A549 (cell line): ENCODE data around the gene KRTAP16-1.

Experiments
- EP300 ChIP-seq, 2 experiments: fragments of >200 bp; sonication (Bioruptor Twin); formaldehyde crosslinking; IDR thresholded peaks; 2 replicates in 1 of 2; 3 replicates in 1 of 2; pipeline ENCODE4 v1.6.1; 2016 to 2017
- POLR2A ChIP-seq: IDR thresholded peaks from 2 replicates; pipeline ENCODE4 v1.6.1; 2012; ENCODE audit warnings: mild to moderate bottlenecking, low read length
- RFX5 ChIP-seq: fragments of 450-650 bp; IDR thresholded peaks from 2 replicates; pipeline ENCODE4 v1.7.1; 2014; ENCODE audit warnings: antibody characterized with exemption, mild to moderate bottlenecking, moderate library complexity
- TF ChIP-seq, protein P1 (sequence below): fragments of >200 bp; sonication (Bioruptor Twin); formaldehyde crosslinking; IDR thresholded peaks from 3 replicates; pipeline ENCODE4 v1.5.1; 2016
- TF ChIP-seq, protein P2 (sequence below): fragments of 450-650 bp; IDR thresholded peaks from 2 replicates; pipeline ENCODE4 v1.6.1; 2014; ENCODE audit warnings: antibody characterized with exemption
- TF ChIP-seq, protein P3 (sequence below): fragments of 150-350 bp; IDR thresholded peaks from 2 replicates; pipeline ENCODE4 v1.6.1; 2014; ENCODE audit warnings: low read depth, mild to moderate bottlenecking, low read length

DNA sequence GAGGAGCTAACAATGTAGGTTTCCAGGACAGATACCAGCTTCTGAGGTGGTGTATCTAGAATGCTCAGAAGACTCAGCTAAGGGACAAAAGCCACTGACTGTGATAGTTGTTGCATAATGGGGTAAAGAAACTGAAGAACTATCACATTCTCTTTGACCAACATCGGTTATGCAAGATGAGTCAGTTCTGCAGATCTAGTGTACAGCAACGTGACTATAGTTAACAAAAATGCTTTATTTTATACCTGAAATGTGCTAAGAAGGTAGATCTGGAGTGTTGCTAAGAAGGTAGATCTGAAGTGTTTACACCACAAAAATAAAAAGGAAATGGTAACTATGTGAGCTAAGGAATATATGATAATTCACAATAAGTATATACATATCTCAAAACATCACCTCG, 41.4 kb downstream of the KRTAP16-1 start:
- TF ChIP-seq, protein P1, sequence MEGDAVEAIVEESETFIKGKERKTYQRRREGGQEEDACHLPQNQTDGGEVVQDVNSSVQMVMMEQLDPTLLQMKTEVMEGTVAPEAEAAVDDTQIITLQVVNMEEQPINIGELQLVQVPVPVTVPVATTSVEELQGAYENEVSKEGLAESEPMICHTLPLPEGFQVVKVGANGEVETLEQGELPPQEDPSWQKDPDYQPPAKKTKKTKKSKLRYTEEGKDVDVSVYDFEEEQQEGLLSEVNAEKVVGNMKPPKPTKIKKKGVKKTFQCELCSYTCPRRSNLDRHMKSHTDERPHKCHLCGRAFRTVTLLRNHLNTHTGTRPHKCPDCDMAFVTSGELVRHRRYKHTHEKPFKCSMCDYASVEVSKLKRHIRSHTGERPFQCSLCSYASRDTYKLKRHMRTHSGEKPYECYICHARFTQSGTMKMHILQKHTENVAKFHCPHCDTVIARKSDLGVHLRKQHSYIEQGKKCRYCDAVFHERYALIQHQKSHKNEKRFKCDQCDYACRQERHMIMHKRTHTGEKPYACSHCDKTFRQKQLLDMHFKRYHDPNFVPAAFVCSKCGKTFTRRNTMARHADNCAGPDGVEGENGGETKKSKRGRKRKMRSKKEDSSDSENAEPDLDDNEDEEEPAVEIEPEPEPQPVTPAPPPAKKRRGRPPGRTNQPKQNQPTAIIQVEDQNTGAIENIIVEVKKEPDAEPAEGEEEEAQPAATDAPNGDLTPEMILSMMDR, result no peak
- TF ChIP-seq, protein P2, sequence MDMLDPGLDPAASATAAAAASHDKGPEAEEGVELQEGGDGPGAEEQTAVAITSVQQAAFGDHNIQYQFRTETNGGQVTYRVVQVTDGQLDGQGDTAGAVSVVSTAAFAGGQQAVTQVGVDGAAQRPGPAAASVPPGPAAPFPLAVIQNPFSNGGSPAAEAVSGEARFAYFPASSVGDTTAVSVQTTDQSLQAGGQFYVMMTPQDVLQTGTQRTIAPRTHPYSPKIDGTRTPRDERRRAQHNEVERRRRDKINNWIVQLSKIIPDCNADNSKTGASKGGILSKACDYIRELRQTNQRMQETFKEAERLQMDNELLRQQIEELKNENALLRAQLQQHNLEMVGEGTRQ, result no peak
- no peak for TF ChIP-seq RFX5
- TF ChIP-seq EP300 (IDR thresholded peaks at IDR 0.05), result no peak
- TF ChIP-seq, protein P3, sequence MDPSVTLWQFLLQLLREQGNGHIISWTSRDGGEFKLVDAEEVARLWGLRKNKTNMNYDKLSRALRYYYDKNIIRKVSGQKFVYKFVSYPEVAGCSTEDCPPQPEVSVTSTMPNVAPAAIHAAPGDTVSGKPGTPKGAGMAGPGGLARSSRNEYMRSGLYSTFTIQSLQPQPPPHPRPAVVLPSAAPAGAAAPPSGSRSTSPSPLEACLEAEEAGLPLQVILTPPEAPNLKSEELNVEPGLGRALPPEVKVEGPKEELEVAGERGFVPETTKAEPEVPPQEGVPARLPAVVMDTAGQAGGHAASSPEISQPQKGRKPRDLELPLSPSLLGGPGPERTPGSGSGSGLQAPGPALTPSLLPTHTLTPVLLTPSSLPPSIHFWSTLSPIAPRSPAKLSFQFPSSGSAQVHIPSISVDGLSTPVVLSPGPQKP, result no peak
- no peak for TF ChIP-seq POLR2A
